HEK293T (cell line): ENCODE measurements around the gene ZNF2.

Source experiments
- ELF4 ChIP-seq: fragments of 450-650 bp; IDR thresholded peaks from 2 replicates; pipeline ENCODE4 v1.6.1; 2017; ENCODE audit warnings: antibody characterized with exemption
- FOXA1 ChIP-seq: fragments of 450-650 bp; IDR thresholded peaks from 2 replicates; pipeline ENCODE4 v1.6.1; 2016; ENCODE audit warnings: mild to moderate bottlenecking
- FOXM1 ChIP-seq: fragments of 450-650 bp; IDR thresholded peaks from 2 replicates; pipeline ENCODE4 v1.6.1; 2017; ENCODE audit warnings: mild to moderate bottlenecking, borderline replicate concordance
- HDGF ChIP-seq: fragments of 450-650 bp; IDR thresholded peaks from 2 replicates; pipeline ENCODE4 v1.6.1; 2017; ENCODE audit warnings: antibody characterized with exemption, borderline replicate concordance
- L3MBTL2 ChIP-seq: fragments of 450-650 bp; conservative IDR thresholded peaks from 2 replicates; pipeline ENCODE4 v1.6.1; 2016; ENCODE audit warnings: mild to moderate bottlenecking
- TARDBP ChIP-seq: fragments of 450-650 bp; IDR thresholded peaks from 2 replicates; pipeline ENCODE4 v1.6.1; 2016

DNA sequence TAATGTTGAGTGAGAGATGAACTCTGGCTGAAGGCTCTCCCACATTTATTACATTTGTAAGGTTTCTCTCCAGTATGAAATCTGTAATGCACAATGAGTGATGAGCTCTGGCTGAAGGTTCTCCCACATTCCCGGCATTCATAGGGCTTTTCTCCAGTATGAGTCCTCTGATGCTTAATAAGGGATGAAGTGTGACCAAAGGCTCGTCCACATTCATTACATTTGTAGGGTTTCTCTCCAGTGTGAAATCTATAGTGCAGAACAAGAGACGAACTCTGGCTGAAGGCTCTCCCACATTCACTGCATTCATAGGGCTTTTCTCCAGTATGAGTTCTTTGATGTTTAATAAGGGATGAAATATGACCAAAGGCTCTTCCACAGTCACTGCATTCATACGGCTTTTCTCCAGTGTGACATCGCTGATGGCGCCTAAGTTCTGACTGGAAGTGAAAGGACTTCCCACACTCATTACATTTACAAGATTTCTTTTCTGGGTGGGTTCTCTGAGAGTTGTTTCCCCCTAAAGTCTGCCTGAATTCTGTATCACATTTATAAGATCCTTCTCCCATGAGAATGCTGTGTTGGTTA is 16.1 kb upstream of the ZNF2 start:
- TF ChIP-seq FOXA1 = no peak
- TF ChIP-seq TARDBP = no peak
- no peak for TF ChIP-seq FOXM1
- no peak for TF ChIP-seq ELF4
- TF ChIP-seq HDGF = no peak
- no peak for TF ChIP-seq L3MBTL2
